IPS-18c (cell line): ENCODE results near the gene GDF10.
A peak's percentile ranks its signal among the peaks of the same experiment; 100 is the strongest.

Source experiments
- H3K4me3 ChIP-seq: 2 replicates; pipeline ENCODE4 v1.7.0; 2013; ENCODE audit warnings: low read depth, mild to moderate bottlenecking, low read length, moderate library complexity; ENCODE audit not compliant: insufficient read depth
- H3K9me3 ChIP-seq: one replicate; pipeline ENCODE4 v1.6.1; 2013; ENCODE audit warnings: mild to moderate bottlenecking, low read length, moderate library complexity; ENCODE audit not compliant: control insufficient read depth, insufficient read depth

Gene GDF10

DNA sequence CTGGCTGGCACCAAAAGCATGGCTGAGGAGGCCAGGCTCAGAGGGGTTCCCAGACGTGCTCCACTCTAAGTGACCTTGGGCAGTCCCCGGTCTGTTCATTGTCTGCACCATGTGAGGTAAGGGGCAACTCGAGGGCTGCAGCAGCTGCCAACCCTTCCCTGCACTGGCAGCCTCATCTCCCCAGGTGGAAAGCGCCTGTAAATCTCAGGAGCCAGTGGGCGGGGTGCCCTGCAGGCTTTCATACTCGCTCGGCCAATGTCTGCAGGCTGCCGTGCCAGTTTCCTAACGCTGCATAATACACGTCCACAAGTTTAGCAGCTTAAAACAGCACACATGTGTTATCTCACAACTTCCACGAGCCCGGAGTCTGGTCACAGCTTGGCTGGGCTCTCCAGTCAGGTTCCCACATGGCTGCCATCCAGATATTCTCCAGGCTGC is 12.6 kb upstream of the GDF10 start:
- no peaks in the 10 kb centered on the region for H3K9me3 ChIP-seq

DNA sequence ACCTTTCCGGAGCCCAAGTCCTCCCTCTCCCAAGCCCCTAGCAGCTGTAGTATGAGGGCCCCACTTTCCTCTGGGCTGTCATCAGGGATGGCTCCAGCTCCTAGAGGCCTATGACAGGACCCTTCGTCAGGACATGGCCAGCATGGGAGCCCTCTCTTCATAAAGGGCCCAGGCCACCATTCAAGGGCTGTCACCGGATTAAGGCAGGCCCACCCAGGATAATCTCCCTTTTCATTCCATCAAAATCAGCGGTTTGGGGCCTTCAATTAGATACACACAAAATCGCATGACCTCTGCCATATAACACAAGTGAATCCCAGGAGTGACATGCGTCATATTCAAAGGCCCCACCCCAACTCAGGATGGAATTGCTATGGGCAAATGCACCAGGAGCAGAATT is 12.2 kb upstream of the GDF10 start:
- Histone ChIP-seq H3K4me3 (no peak overlapping the region), H3K9me3 (no peaks in the 10 kb centered on the region)

More for the DNA sequence above, 12.6 kb upstream of the GDF10 start:
- no peak overlapping the region for H3K4me3 ChIP-seq

DNA sequence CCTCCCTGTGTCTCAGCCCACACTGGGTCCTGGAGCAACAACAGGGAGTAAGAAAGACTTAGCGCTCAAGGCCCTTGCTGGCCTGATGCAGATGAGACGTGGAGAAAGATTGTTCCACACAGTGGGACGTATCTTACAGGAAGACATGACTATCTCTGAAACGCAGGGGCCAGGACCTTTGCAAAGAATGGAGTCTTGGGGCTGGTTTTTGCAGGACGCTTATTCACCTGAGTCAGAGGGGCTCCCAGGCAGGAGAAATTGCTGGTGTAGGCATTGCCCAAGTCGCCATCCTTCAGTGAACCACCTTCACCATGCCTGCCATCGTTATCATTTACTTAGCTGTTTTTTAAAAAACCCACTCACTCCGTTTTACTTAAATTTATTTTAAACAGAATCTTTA is 11.8 kb upstream of the GDF10 start:
- no peak overlapping the region for H3K4me3 ChIP-seq
- H3K9me3 ChIP-seq = no peaks in the 10 kb centered on the region

DNA sequence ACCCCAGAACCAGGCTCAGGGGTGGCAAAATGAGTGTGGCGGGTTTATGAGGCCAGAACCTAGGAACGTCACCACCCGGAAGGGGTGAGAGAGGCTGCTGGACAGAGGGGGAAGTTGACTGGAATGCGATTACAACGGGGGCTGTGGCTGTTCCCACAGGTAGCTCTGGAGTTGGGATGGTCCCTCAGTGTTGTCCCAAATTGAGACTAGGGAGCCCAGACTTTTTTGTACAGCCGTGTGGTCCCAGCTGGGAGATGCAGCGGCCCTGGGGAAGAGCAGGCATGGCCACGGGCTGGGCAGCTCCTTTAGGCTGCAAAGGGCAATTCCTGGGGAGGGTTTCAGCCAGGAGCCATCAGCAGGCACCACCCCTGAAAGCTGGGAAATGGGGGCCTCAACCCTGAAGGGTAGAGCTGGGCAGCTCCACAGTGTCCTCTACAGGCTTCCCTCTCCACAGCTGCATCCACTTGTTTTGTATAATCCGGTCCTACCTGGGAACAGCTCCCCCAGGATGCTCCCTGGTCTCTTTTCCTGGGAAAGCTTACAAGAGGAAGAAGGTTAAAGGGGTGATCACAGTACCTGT is 11.0 kb upstream of the GDF10 start:
- Histone ChIP-seq H3K9me3 (no peaks in the 10 kb centered on the region), H3K4me3 (no peak overlapping the region)

DNA sequence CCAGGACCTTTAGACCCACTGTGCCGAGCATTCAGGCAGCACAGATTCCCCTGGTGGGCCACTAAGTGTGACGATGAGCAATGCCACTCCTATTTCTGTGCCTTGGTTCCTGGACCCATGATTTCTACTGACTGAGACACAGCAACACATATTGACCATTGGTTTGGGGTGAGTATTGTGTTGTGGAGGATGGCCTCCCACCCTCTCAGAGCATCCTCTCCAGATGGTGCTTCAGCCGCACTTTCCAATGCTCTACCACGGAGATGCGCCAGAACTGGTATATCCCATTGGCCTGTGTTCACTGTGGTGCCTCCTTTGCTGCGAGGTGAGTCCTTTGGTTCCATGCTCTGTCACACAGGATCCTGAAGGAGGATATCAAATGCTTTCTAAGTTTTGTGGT is 10.1 kb upstream of the GDF10 start:
- H3K9me3 ChIP-seq = no peaks in the 10 kb centered on the region
- no peak overlapping the region for H3K4me3 ChIP-seq

DNA sequence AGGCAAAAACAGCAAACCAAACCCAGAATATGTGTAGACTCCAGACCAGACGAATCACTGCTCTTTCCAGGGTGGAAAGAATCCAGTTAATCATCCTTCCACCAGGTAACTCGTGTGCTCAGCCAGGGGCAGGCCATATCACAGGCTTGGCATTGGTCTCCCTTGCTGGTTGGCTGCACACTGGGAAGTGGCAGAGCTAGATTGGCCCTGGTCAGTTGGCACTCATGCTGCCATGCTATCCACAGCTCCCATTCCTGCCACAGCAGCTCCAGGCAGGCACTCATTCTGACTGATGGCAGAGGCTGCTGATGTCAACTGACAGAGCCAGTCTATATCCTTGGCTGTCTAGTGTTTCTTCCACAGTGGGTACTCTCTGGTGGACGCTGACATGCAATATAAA is 9.7 kb upstream of the GDF10 start:
- no peaks in the 10 kb centered on the region for H3K9me3 ChIP-seq
- H3K4me3 ChIP-seq = no peak overlapping the region

DNA sequence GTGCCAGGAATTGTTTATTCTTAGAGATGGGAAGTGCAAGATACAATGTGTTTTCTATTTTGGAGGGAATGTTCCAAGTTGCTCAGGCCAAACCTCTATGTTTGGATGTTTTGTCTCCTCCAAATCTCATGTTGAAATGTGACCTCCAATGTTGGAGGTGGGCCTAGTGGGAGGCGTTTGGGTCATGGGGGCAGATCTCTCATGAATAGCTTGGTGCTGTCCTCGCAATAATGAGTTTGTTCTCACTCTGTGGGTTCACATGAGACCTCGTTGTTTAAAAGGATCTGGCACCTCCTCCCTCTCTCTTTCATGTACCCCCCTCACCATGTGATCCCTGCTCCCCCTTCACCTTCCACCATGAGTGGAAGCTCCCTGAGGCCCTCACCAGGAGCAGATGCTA is 8.3 kb upstream of the GDF10 start:
- H3K9me3 ChIP-seq = no peaks in the 10 kb centered on the region
- no peak overlapping the region for H3K4me3 ChIP-seq

DNA sequence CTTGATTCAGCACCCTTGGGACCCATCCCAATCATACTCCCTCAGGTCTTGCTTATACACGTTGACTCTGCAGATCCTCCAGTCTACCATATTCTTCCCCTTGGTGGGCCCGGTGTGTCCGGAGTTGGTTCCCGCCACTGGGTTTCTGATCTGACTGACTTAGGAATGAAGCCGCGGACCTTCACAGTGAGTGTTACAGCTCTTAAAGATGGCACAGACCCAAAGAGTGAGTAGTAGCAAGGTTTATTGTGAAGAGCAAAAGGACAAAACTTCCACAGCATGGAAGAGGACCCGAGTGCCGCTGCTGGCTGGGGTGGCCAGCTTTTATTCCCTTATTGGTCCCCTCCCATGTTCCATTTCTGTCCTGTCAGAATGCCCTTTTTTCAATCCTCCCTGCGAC is 5.9 kb upstream of the GDF10 start:
- H3K4me3 ChIP-seq = no peak overlapping the region
- H3K9me3 ChIP-seq = no peaks in the 10 kb centered on the region

DNA sequence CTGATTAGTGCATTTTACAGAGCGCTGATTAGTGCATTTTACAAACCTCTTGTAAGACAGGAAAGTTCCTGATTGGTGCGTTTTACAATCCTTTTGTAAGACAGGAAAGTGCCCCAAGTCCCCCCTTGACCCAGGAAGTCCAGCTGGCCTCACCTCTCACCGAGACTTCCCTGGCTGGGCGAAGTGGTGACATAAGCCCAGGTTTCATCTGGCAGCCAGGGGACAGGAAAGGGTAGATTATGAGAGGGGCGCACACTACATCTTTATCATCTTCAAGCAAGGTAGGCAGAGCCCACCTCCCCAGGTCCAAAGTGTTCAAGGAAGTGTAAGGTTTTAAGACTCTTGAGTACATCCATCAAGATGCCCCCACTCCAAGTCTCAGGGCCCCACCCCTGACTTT is 5.5 kb upstream of the GDF10 start:
- no peak overlapping the region for H3K4me3 ChIP-seq
- H3K9me3 ChIP-seq = no peaks in the 10 kb centered on the region

DNA sequence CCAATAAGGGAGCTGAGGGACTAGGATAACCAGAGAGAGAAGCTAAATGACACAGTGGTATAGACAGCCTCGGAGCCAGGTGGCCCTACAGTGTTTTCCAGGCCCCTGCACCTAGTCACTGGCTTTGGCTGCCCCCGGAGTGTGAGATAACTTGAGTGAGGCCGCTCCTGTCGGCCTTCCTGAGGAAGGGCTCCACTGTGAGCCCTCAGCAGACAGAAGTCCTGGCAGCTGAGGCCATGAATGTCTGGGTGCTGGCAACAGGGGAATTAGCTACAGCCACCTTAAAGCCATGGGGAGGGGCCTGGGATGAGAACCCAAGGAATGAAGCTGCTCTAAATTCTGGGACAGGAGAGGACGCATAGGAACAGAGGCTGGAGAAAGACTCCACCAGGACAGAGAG is 4.6 kb upstream of the GDF10 start:
- Histone ChIP-seq H3K4me3 (no peak overlapping the region), H3K9me3 (no peaks in the 10 kb centered on the region)

DNA sequence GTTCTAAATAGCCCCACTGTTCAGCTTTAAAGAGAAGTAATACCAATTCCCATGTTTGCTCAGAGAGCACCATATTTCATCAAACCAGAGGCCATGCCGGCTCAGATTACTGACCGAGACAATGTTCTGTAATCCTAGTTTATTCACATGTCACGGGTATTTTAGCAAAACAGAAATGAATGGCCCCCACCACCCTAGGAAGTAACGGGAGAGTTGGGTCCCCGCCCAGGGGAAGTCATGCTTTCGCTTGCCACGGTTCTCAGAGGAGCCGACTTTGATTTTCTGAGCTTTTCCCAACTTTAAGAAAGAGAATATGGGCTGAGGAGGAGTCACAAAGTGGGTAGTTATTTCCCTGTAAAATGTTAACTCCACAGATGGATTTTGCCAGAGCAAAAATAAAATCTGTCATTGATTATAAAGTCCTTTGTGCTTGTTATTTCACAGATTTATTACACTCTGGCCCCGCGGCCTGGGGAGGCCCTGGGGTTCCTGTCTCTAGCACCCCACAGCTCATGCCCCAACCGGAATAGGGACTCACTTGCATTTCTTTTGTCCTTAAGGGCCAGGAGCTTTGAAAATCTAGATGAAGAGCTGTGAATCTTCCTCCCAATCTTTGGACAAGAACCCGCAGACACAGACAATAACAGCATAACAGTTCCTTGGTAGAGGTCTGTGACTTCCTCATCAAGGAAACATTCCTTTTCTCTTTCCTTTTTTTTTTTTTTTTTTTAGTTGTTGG is 3.7 kb upstream of the GDF10 start:
- H3K9me3 ChIP-seq = no peaks in the 10 kb centered on the region
- H3K4me3 ChIP-seq = no peak overlapping the region

DNA sequence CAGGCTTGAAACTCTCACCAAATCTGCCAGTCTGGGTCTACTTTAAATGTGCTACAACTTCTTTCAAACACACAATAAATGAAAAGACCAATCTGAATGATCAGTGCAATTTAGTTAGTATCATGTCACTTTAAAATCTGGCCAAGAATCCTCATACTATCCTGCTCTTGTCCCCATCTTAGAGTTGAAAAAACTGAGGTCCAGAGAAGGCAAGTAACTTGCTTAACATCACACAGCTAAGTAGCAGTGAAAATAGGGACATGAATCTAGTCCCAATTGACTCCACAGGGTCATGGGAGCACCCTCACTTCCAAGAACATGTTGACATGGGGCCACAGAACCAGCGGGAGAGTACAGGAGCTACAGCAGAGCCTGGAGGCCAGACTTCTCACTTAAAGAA is 3.1 kb upstream of the GDF10 start:
- H3K4me3 ChIP-seq = no peak overlapping the region
- H3K9me3 ChIP-seq = no peaks in the 10 kb centered on the region

DNA sequence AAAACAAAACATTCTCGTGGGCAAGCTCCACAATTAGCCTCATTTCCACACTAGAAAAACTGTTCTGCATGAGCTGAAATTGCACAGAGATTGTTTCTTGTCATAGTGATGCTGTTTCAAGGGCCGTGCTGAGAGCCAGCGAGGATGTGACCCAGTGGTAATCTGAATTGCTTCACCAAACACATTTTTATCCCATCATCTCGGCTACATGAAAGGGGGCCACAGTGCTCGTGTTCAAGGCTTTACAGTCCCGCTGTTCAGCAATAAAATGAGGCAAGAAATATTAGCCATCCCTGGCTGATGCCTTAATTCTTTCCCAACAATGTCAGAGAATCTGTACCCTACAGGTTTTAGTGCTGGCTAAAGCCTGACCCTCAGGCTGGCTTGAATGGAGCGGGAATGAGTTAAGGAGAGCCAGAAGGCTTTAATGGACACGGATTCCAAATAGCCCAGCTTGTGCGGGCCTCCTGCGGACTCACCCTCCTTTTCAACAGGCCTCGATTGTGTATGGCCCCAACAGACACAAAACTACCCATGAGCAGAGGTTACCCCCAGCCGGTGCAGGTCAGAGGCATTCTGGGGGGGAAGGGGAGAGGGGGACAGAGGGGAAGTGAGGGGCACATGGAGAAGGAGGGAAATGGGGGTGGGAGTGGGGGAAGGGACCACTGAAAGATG is 2.0 kb upstream of the GDF10 start:
- no peak overlapping the region for H3K4me3 ChIP-seq
- no peaks in the 10 kb centered on the region for H3K9me3 ChIP-seq

DNA sequence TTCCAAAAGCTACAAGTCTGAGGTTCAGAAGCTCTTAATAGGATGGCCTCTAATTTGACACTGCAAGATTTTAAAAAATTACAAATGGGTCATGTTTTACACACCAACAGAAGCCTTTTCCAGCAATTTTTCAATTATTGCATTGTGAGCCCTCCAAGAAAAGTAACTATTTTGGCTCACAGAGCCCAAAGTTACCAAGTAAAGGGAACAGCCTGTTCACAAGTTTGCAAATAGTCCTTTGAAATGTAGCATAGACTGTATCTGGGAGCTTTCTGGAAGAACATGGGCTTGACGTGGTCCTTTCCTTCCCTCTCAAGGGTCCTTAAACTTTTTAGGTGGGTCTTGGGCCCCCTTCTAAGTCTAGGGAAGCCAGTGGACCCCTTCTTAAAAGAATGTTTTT is 1.3 kb upstream of the GDF10 start:
- H3K9me3 ChIP-seq = no peaks in the 10 kb centered on the region
- H3K4me3 ChIP-seq = no peak overlapping the region

DNA sequence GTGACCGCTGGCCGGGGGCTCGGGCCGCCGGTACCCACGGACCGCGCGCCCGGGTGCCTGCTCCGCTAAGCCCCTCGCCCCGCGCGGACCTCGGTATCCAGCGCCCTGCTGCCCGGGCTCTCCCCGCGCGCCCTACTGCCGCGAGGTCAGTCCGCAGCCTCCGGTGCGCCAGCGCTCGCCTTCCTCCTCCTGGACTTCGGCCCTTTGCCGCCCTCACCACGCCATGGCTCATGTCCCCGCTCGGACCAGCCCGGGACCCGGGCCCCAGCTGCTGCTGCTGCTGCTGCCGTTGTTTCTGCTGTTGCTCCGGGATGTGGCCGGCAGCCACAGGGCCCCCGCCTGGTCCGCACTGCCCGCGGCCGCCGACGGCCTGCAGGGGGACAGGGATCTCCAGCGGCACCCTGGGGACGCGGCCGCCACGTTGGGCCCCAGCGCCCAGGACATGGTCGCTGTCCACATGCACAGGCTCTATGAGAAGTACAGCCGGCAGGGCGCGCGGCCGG is 483 bp downstream of the GDF10 start:
- H3K4me3 ChIP-seq = peak overlapping the region; percentile 47
- H3K9me3 ChIP-seq = no peaks in the 10 kb centered on the region

DNA sequence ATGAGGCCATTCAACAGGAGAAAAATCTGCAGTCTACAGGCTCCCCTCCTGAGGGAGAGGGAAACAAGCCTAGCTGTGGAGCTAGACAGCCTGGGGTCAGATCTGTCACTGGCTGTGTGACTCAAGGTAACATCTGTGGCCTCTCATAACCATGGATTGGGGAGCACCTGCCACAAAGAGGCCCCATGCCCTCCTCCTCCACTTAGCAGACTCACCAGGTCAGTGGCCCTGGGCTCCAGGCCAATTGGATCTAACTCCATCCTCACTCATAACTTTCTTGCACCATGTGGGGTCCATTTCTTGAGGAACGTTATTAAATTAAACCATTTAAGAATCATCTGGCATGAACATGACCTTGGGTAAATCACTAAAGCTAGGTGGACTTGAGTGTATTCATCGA is 1.8 kb downstream of the GDF10 start:
- Histone ChIP-seq H3K4me3 (no peak overlapping the region), H3K9me3 (no peaks in the 10 kb centered on the region)

DNA sequence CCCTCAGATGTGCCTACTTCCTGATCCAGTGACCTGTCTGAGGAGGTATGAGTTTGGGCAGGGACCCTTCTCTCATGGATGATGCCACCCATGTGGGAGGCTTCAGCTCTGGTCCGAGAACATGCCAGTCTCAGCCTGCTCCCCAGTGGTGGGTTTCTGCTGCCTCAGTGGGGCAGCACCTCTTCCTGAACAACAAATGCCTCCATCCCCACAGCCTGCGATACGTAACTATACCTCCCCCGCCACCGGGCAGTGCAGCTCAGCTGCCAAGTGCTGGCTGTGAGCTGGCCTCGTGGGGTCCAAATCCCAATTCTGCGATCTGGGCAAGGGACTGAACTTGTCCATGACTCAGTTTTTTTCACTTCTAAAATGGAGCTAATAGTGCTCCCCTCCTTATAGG is 3.1 kb downstream of the GDF10 start:
- Histone ChIP-seq H3K4me3 (no peak overlapping the region), H3K9me3 (no peaks in the 10 kb centered on the region)

DNA sequence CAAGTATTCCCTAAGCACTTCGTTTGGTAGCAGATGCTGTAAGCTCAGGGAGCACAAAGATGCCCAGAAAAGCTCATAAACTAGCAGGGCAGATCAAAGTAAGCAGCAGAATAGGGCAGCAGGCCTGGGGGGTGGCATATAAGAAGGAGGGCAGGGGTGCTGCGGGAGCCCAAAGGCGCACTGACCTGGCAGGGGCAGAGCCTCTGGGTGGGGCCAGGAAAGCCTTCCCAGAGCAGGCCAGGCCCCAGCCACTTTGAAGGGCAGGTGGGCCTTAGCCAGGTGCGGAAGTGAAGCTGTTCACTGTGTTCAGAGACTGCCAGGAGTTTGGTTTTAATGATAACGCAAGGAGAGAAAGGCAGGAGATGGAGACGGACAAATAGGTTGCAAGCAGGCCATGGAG is 3.9 kb downstream of the GDF10 start:
- Histone ChIP-seq H3K9me3 (no peaks in the 10 kb centered on the region), H3K4me3 (no peak overlapping the region)
